Breast epithelium (tissue), 3 donors: ENCODE measurements around the gene NDUFS3.

Experiments
- POLR2A ChIP-seq: fragments of 450-650 bp; IDR thresholded peaks from one replicate; pipeline ENCODE4 v1.6.1; 2016; ENCODE audit warnings: antibody characterized with exemption, mild to moderate bottlenecking, moderate library complexity
- TF ChIP-seq, protein P1 (sequence below), 3 donors: fragments of 450-650 bp; IDR thresholded peaks; one replicate each; pipeline ENCODE4 v1.5.1; 2016 to 2017; ENCODE audit warnings: antibody characterized with exemption in 3 of 3, mild to moderate bottlenecking in 3 of 3, moderate library complexity in 3 of 3

DNA sequence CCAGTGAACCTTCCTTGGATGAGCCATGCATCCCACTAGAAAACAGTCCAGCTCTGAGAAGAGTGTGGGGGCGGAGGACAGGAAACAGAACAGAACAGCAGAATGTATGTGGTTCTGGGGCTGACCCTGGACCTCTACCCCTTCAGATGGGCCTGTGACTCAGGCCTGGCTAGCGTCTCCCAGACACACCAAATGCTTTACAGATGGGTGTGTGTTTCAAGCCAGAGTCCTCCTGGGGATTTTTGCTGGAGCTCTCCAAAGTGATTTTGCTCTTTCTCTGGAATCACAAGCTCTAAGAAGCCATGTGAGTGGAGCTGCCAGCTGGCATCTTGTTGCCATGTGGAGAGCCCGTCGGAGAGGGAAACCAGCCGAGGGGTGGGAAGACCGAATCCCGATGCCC is 28.5 kb downstream of the NDUFS3 start:
- TF ChIP-seq, protein P1, sequence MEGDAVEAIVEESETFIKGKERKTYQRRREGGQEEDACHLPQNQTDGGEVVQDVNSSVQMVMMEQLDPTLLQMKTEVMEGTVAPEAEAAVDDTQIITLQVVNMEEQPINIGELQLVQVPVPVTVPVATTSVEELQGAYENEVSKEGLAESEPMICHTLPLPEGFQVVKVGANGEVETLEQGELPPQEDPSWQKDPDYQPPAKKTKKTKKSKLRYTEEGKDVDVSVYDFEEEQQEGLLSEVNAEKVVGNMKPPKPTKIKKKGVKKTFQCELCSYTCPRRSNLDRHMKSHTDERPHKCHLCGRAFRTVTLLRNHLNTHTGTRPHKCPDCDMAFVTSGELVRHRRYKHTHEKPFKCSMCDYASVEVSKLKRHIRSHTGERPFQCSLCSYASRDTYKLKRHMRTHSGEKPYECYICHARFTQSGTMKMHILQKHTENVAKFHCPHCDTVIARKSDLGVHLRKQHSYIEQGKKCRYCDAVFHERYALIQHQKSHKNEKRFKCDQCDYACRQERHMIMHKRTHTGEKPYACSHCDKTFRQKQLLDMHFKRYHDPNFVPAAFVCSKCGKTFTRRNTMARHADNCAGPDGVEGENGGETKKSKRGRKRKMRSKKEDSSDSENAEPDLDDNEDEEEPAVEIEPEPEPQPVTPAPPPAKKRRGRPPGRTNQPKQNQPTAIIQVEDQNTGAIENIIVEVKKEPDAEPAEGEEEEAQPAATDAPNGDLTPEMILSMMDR (IDR thresholded peaks at IDR 0.05): no peak
- TF ChIP-seq POLR2A: no peak
